Measurements from ENCODE around the gene HELZ. TPM values are rescaled to one million over a fixed set of nuclear protein-coding genes. Genes with fewer than 3 reads are reported as not detected.

HELZ gene
- total RNA-seq, 1 experiment from 2014 or later = 40.5 TPM

DNA sequence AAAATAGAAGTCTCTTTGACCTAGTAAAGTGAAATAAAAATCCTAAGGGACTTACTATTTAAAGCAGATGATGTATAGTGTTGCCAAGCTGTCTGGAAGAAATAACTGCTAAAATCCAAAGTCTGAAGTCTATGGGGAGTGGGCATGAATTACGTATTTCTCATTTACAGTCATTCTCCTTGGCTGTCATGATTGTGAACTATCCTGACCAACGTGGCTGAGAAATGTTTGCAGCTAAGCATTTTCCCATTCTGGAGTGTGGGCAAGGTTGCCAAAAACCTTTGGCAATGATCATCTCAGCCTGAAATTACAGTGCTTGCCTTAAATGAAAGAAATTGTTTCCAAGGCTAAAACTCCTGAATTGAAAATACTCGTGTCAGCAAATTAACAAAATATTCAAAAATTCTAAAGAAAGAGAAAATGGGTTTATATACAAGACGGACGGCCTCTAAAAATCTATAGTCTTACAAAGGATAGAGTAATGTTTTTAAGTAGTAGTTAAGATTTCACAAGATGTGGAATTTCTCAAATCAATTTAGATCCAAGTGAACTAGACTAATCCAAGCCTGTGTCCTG is 123.6 kb downstream of the HELZ start:
- Histone ChIP-seq H3K9me2 (ENCODE audit: insufficient read depth) (no peaks in the 10 kb centered on the region), H3K27ac (ENCODE audit: low read depth, low read length) (no peak overlapping the region), H3K9me3 (ENCODE audit: control insufficient read depth in 1 of 2, insufficient read depth in 1 of 2, low read depth in 1 of 2, low read length in 2 of 2) (no peaks in the 10 kb centered on the region), H2AFZ (ENCODE audit: low read depth, low read length, poor library complexity, severe bottlenecking) (no peak overlapping the region), H3K4me2 (ENCODE audit: low read length) (no peak overlapping the region), H3K4me3 (replicated peaks in 1 of 2; ENCODE audit: low read depth in 1 of 2, low read length in 2 of 2) (no peak overlapping the region), H3K9ac (ENCODE audit: low read length) (no peak overlapping the region), H3K27me3 (ENCODE audit: insufficient read depth, low read length) (no peaks in the 10 kb centered on the region), H3K79me2 (ENCODE audit: insufficient read depth, low read length) (no peaks in the 10 kb centered on the region), H4K20me1 (ENCODE audit: insufficient read depth) (0 out of 2 replicates have a peak, but pooled peaks cover 5% of the 10 kb centered on the region), H3K4me1 (ENCODE audit: control insufficient read depth in 1 of 2, insufficient read depth in 2 of 2, low read length in 2 of 2) (no peaks in the 10 kb centered on the region), H3K36me3 (ENCODE audit: control insufficient read depth in 1 of 2, insufficient read depth in 2 of 2, low read length in 2 of 2) (peaks cover 8 to 12% of the 10 kb centered on the region in 2 experiments; a peak in 3 of 4 replicates)
- DNase-seq (ENCODE audit: low read depth, low spot score) (no peak), ATAC-seq (no peak)
- intact Hi-C loops (cut with micrococcal nuclease) = no loop called here
- BruUV-seq (replicated peaks) = no TSS peak
- ChIA-PET RAD21 (ENCODE audit: low non-redundant PET in 1 of 2, low total read pairs in 2 of 2, uncharacterized antibody in 2 of 2, unreplicated experiment in 2 of 2) (no interaction called here), POLR2A (no interaction called here), CTCF (interaction anchor here (1.5 kb wide), 1 partner anchor 9 kb away, joined by 3 read pairs; no protein-coding TSS in a partner anchor)
- TF ChIP-seq POLR2A (IDR thresholded peaks at IDR 0.05; ENCODE audit: borderline replicate concordance, extremely low read depth, insufficient read depth, insufficient read length) (no peak), POLR2AphosphoS5 (IDR thresholded peaks at IDR 0.05; ENCODE audit: low read depth, low read length) (no peak), SRF (IDR thresholded peaks at IDR 0.05; ENCODE audit: low read depth) (no peak), SIN3A (IDR thresholded peaks at IDR 0.05; ENCODE audit: low read depth) (no peak), EGR1 (IDR thresholded peaks at IDR 0.05; ENCODE audit: low read depth) (no peak), EZH2phosphoT487 (IDR thresholded peaks at IDR 0.05; ENCODE audit: borderline replicate concordance) (no peak)
- TF ChIP-seq, protein P1, sequence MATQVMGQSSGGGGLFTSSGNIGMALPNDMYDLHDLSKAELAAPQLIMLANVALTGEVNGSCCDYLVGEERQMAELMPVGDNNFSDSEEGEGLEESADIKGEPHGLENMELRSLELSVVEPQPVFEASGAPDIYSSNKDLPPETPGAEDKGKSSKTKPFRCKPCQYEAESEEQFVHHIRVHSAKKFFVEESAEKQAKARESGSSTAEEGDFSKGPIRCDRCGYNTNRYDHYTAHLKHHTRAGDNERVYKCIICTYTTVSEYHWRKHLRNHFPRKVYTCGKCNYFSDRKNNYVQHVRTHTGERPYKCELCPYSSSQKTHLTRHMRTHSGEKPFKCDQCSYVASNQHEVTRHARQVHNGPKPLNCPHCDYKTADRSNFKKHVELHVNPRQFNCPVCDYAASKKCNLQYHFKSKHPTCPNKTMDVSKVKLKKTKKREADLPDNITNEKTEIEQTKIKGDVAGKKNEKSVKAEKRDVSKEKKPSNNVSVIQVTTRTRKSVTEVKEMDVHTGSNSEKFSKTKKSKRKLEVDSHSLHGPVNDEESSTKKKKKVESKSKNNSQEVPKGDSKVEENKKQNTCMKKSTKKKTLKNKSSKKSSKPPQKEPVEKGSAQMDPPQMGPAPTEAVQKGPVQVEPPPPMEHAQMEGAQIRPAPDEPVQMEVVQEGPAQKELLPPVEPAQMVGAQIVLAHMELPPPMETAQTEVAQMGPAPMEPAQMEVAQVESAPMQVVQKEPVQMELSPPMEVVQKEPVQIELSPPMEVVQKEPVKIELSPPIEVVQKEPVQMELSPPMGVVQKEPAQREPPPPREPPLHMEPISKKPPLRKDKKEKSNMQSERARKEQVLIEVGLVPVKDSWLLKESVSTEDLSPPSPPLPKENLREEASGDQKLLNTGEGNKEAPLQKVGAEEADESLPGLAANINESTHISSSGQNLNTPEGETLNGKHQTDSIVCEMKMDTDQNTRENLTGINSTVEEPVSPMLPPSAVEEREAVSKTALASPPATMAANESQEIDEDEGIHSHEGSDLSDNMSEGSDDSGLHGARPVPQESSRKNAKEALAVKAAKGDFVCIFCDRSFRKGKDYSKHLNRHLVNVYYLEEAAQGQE (IDR thresholded peaks at IDR 0.05; ENCODE audit: low read depth) = no peak
